SK-N-SH (cell line): Measurements from ENCODE around the gene KRTCAP3.

Experiments used
- TCF12 ChIP-seq: IDR thresholded peaks from 2 replicates; pipeline ENCODE4 v1.4.0; 2012
- TF ChIP-seq, protein P1 (sequence below): fragments of 200-600 bp; sonication (generic); IDR thresholded peaks from 2 replicates; pipeline ENCODE4 v1.6.1; 2017; ENCODE audit warnings: antibody characterized with exemption, mild to moderate bottlenecking, moderate library complexity

DNA sequence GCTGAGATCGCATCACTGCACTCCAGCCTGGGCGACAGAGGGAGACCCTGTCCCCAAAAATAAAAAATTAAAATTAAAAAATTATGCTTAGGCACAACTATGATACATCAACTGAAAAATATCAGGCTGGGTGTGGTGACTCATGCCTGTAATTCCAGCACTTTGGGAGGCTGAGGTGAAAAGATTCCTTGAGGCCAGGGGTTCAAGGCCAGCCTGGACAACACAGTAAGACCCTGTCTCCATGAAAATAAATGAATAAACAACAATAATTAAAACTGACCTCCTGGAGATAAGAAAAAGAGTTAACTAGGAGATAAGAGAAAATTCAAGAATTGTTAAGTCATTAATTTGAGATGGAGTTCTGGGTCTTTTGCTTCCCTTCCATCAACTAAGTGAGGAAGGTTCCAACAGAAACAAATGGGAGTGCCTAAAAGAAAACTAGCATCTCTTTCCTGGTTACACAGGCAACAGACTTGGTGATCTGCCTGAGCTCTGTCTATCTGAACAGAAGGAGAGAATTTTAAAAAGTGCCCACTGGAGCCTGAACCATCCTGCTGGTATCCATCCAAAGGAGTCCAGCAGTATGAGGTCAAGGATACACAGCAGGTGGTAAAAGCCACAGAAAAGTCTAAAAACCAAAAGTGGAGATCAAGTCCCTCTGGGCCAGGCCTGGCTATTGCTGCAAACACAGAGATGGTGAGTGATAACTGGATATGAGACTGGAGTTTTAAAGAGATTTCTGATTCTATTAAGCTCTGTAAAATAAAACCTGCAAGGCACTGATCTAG lies 41.6 kb upstream of the KRTCAP3 start:
- TF ChIP-seq, protein P1, sequence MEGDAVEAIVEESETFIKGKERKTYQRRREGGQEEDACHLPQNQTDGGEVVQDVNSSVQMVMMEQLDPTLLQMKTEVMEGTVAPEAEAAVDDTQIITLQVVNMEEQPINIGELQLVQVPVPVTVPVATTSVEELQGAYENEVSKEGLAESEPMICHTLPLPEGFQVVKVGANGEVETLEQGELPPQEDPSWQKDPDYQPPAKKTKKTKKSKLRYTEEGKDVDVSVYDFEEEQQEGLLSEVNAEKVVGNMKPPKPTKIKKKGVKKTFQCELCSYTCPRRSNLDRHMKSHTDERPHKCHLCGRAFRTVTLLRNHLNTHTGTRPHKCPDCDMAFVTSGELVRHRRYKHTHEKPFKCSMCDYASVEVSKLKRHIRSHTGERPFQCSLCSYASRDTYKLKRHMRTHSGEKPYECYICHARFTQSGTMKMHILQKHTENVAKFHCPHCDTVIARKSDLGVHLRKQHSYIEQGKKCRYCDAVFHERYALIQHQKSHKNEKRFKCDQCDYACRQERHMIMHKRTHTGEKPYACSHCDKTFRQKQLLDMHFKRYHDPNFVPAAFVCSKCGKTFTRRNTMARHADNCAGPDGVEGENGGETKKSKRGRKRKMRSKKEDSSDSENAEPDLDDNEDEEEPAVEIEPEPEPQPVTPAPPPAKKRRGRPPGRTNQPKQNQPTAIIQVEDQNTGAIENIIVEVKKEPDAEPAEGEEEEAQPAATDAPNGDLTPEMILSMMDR, result no peak
- TF ChIP-seq TCF12, result no peak
